Measurements from ENCODE around the gene ZNF674. TPM values are rescaled to one million over a fixed set of nuclear protein-coding genes. Genes with fewer than 3 reads are reported as not detected.

The ZNF674 gene
- total and polyA plus RNA-seq, 9 of the 15 experiments (the other 6 are each of a cell fraction or from before 2014, with no cell fraction given) = 1.2 to 4.7 (median 2.6) TPM

GRCh38 chrX:46561824-46562657, 16.8 kb upstream of the ZNF674 start (continued):
- TF ChIP-seq ATF6 (CRISPR knock-in tag; IDR thresholded peaks at IDR 0.05) = no peak
- TF ChIP-seq E2F4 (CRISPR knock-in tag; IDR thresholded peaks at IDR 0.05; ENCODE audit: low read depth) = no peak

- DNase-seq (ENCODE audit: extremely low read depth in 1 of 4, low spot score in 3 of 4) (no peak), ATAC-seq (no peak), FAIRE-seq (no peak)
- in situ Hi-C loops (cut with MboI) (no loop called here), intact Hi-C loops (cut with micrococcal nuclease) (no loop called here)
- no peaks in the 10 kb centered on the region for H3K79me2 ChIP-seq (ENCODE audit: control insufficient read depth, insufficient read depth, low read length)
- TF ChIP-seq POU5F1 (IDR thresholded peaks at IDR 0.05; ENCODE audit: borderline replicate concordance, low read depth, low read length, partially characterized antibody) = no peak
- no peak for TF ChIP-seq SRSF9 (IDR thresholded peaks at IDR 0.05; ENCODE audit: borderline replicate concordance, low read depth, low read length)
- no peak for TF ChIP-seq SPI1 (IDR thresholded peaks at IDR 0.05; ENCODE audit: borderline replicate concordance, low read depth, low read length)
- no peak for TF ChIP-seq ETV1 (tag; conservative IDR thresholded peaks at IDR 0.05; ENCODE audit: low read depth)
- TF ChIP-seq GATAD2B (IDR thresholded peaks at IDR 0.05; ENCODE audit: borderline replicate concordance) = no peak
- no peak for TF ChIP-seq SNAPC5 (CRISPR knock-in tag; IDR thresholded peaks at IDR 0.05)
- no peaks in the 10 kb centered on the region for H3K9me1 ChIP-seq (ENCODE audit: control insufficient read depth, insufficient read depth, low read length)
- BruUV-seq (replicated peaks) = no TSS peak
- H3K27ac ChIP-seq (ENCODE audit: extremely low read depth, low read depth, low read length) = no peak overlapping the region
- no peak overlapping the region for H3K4me2 ChIP-seq (ENCODE audit: insufficient read depth, low read length)
- H3K9ac ChIP-seq (ENCODE audit: insufficient read depth in 1 of 2, low read depth in 2 of 2, low read length in 2 of 2) = no peak overlapping the region
- no peaks in the 10 kb centered on the region; a peak in 1 of 5 replicates for H3K4me1 ChIP-seq (replicated peaks in 1 of 2; ENCODE audit: control insufficient read depth in 2 of 2, insufficient read depth in 2 of 2, low read length in 2 of 2)
- ChIA-PET POLR2A (no interaction called here), CTCF (ENCODE audit: low intra/inter-chr PET ratio) (no interaction called here)
- no peaks in the 10 kb centered on the region for H3K9me3 ChIP-seq (replicated peaks; ENCODE audit: control insufficient read depth, insufficient read depth, low read depth, low read length)
- no peak overlapping the region for H2AFZ ChIP-seq (ENCODE audit: low read depth, low read length)
- no peaks in the 10 kb centered on the region for H4K20me1 ChIP-seq (replicated peaks; ENCODE audit: control insufficient read depth, insufficient read depth, low read length)
- H3K27me3 ChIP-seq (ENCODE audit: control insufficient read depth in 2 of 2, insufficient read depth in 2 of 2, low read length in 2 of 2) = no peaks in the 10 kb centered on the region
- WGBS (ENCODE audit: insufficient coverage, low coverage, missing lambda C conversion rate) = 31% methylated on average over 3 of the region's 3 CpGs
- no peaks in the 10 kb centered on the region for H3K36me3 ChIP-seq (ENCODE audit: control insufficient read depth, insufficient read depth, low read length)
- no peak overlapping the region for H3K4me3 ChIP-seq
Measured at GRCh38 chrX:46559062-46559461, 13.8 kb upstream of the ZNF674 start.

All from K562 (cell line).